Liver (tissue), 9 donors: Measurements from ENCODE around the gene CRACDL. TPM values are rescaled to one million over a fixed set of nuclear protein-coding genes. Genes with fewer than 3 reads are reported as not detected.

Experiments
- DNase-seq: peaks from one replicate; pipeline ENCODE4 v3.0.0-alpha.2; 2017; ENCODE audit warnings: low spot score
- H3K27ac ChIP-seq, 2 donors: one replicate each; pipeline ENCODE4 v1.7.0; 2013; ENCODE audit warnings: inconsistent platforms in 2 of 2, low read length in 2 of 2, control low read depth in 1 of 2, low read depth in 1 of 2, mild to moderate bottlenecking in 1 of 2
- H3K27me3 ChIP-seq, 4 donors: one replicate each; pipeline versions ENCODE4 v1.6.1 to v1.7.0; 2013; ENCODE audit warnings: low read length in 3 of 4, inconsistent platforms in 1 of 4, mild to moderate bottlenecking in 1 of 4, moderate library complexity in 1 of 4; ENCODE audit not compliant: control insufficient read depth in 4 of 4, insufficient read depth in 4 of 4
- H3K36me3 ChIP-seq, 4 donors: one replicate each; pipeline versions ENCODE4 v1.6.1 to v1.7.0; 2013; ENCODE audit warnings: low read length in 3 of 4, mild to moderate bottlenecking in 3 of 4, low read depth in 1 of 4, moderate library complexity in 1 of 4; ENCODE audit not compliant: control insufficient read depth in 4 of 4, insufficient read depth in 3 of 4
- H3K4me1 ChIP-seq, 4 donors: one replicate each; pipeline versions ENCODE4 v1.6.1 to v1.7.0; 2013; ENCODE audit warnings: low read length in 3 of 4, mild to moderate bottlenecking in 3 of 4, moderate library complexity in 1 of 4; ENCODE audit not compliant: control insufficient read depth in 4 of 4, insufficient read depth in 4 of 4
- H3K4me3 ChIP-seq, 3 donors: one replicate each; pipeline versions ENCODE4 v1.6.1 to v1.7.0; 2013; ENCODE audit warnings: low read length in 3 of 3, control low read depth in 1 of 3, low read depth in 1 of 3, mild to moderate bottlenecking in 1 of 3
- H3K9ac ChIP-seq, 2 donors: one replicate each; pipeline ENCODE4 v1.7.0; 2013; ENCODE audit warnings: low read length in 2 of 2, mild to moderate bottlenecking in 2 of 2, moderate library complexity in 2 of 2, control low read depth in 1 of 2, low read depth in 1 of 2
- H3K9me3 ChIP-seq, 4 donors: one replicate each; pipeline versions ENCODE4 v1.6.1 to v1.7.0; 2013; ENCODE audit warnings: low read length in 3 of 4; ENCODE audit not compliant: control insufficient read depth in 4 of 4
- EGR1 ChIP-seq, 2 donors: IDR thresholded peaks; 2 replicates each; pipeline ENCODE4 v1.6.1; 2016 to 2018; ENCODE audit warnings: antibody characterized with exemption in 2 of 2, low read depth in 2 of 2
- FOXA1 ChIP-seq: IDR thresholded peaks from 2 replicates; pipeline ENCODE4 v1.6.1; 2016; ENCODE audit warnings: antibody characterized with exemption
- FOXA2 ChIP-seq: IDR thresholded peaks from 2 replicates; pipeline ENCODE4 v1.6.1; 2016; ENCODE audit warnings: antibody characterized with exemption
- GABPA ChIP-seq, 2 donors: IDR thresholded peaks in 1 of 2; conservative IDR thresholded peaks in 1 of 2; 2 replicates each; pipeline ENCODE4 v1.6.1; 2016; ENCODE audit warnings: antibody characterized with exemption in 2 of 2, mild to moderate bottlenecking in 1 of 2, moderate library complexity in 1 of 2
- HNF4A ChIP-seq, 2 donors: conservative IDR thresholded peaks; 2 replicates each; pipeline ENCODE4 v1.6.1; 2016; ENCODE audit warnings: antibody characterized with exemption in 2 of 2, mild to moderate bottlenecking in 2 of 2
- HNF4G ChIP-seq: IDR thresholded peaks from 2 replicates; pipeline ENCODE4 v1.6.1; 2016; ENCODE audit warnings: antibody characterized with exemption
- JUND ChIP-seq, 2 donors: IDR thresholded peaks; 2 replicates each; pipeline ENCODE4 v1.6.1; 2016; ENCODE audit warnings: antibody characterized with exemption in 2 of 2
- RAD21 ChIP-seq, 2 donors: IDR thresholded peaks; 2 replicates each; pipeline ENCODE4 v1.6.1; 2016; ENCODE audit warnings: antibody characterized with exemption in 2 of 2, mild to moderate bottlenecking in 2 of 2
- RXRA ChIP-seq, 2 donors: IDR thresholded peaks; 2 replicates each; pipeline ENCODE4 v1.6.1; 2017 to 2018; ENCODE audit warnings: antibody characterized with exemption in 2 of 2, mild to moderate bottlenecking in 1 of 2
- SP1 ChIP-seq: IDR thresholded peaks from 2 replicates; pipeline ENCODE4 v1.6.1; 2018; ENCODE audit warnings: antibody characterized with exemption, mild to moderate bottlenecking
- TAF1 ChIP-seq: conservative IDR thresholded peaks from 2 replicates; pipeline ENCODE4 v1.6.1; 2016; ENCODE audit warnings: antibody characterized with exemption, mild to moderate bottlenecking
- YY1 ChIP-seq: IDR thresholded peaks from 2 replicates; pipeline ENCODE4 v1.6.1; 2016; ENCODE audit warnings: antibody characterized with exemption, mild to moderate bottlenecking
- WGBS: extraction: QIAGEN DNeasy Blood & Tissue Kit; methylation state at CpG from one replicate; pipeline ENCODE4 v1.1.7; 2013; 5-methylcytosine and 5-hydroxymethylcytosine counted together
- polyA plus RNA-seq, 2 donors: library from polyadenylated mRNA; stranded (reverse) in 1 of 2; unstranded in 1 of 2; fragments of 200-250 nt in 1 of 2; fragments of >200 nt in 1 of 2; fragmentation: Nextera tagmentation in 1 of 2; extraction: Ambion mirVana in 1 of 2; gene quantifications; one replicate each; pipeline versions ENCODE4 v1.2.1 to v1.2.3, GENCODE V29; 2013 to 2015
- total RNA-seq, 2 donors: library from RNA; depleted of rRNA; stranded (reverse); fragments of >200 nt; gene quantifications; one replicate each; pipeline ENCODE4 v1.2.3, GENCODE V29; 2014
- TF ChIP-seq, protein P1 (sequence below): IDR thresholded peaks from 2 replicates; pipeline ENCODE4 v1.6.1; 2016; ENCODE audit warnings: antibody characterized with exemption
- TF ChIP-seq, protein P2 (sequence below): IDR thresholded peaks from 2 replicates; pipeline ENCODE4 v1.6.1; 2016; ENCODE audit warnings: antibody characterized with exemption, mild to moderate bottlenecking
- TF ChIP-seq, protein P3 (sequence below): fragments of 150-350 bp; IDR thresholded peaks from 2 replicates; pipeline ENCODE4 v1.5.1; 2017; ENCODE audit warnings: improper control_type of control experiment, low read depth, low read length; ENCODE audit not compliant: missing input control
- TF ChIP-seq, protein P4 (sequence below): IDR thresholded peaks from 2 replicates; pipeline ENCODE4 v1.6.1; 2016; ENCODE audit warnings: antibody characterized with exemption
- donor health status: healthy.
- donor health status: healthy.
- donor health status: healthy.
- donor health status: healthy.
- donor health status: healthy.

CRACDL gene
- total and polyA plus RNA-seq, 4 donors, result 0.13 to 0.46 (median 0.29) TPM

DNA sequence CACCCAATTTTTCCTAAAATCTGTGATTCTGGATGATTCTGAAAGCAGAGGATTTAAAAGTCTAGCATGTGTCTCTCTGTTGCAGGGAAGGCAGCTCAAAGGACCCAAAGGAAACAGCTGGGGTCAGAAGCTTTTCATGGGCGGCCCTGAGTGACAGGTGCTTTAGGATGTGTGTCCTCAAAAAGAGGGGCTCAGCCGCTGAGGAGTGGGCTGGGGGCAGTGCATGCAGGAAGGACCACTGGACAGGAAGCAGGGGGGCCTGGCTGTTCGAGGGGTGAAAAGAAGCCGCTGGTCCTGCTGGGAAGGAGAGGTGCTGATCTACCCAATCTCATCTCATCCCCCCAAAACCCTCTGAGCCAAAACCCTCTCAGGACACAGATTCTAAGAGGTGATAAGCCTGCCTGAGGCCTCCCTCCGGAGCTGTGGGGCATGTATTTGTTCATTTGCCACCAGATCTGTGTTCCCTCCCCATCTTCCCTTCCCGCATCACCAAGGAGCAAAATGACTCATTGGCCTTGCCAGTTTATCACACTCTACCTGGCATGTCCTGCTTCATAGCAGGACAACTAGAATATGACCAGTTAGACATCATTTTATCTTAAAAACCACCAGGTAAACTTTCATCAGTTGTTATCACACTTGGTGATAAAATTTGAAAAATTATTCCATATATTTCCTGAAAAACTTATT is 106.3 kb downstream of the CRACDL start:
- Histone ChIP-seq H3K4me3 (no peak overlapping the region), H3K36me3 (no peaks in the 10 kb centered on the region), H3K27ac (no peak overlapping the region), H3K27me3 (no peaks in the 10 kb centered on the region), H3K9me3 (no peaks in the 10 kb centered on the region), H3K9ac (no peak overlapping the region), H3K4me1 (no peaks in the 10 kb centered on the region)
- TF ChIP-seq SP1 (no peak), HNF4A (conservative IDR thresholded peaks at IDR 0.05) (no peak), FOXA1 (no peak), YY1 (no peak), EGR1 (IDR thresholded peaks at IDR 0.05; ENCODE audit: low read depth in 2 of 2) (no peak), TAF1 (no peak), JUND (IDR thresholded peaks at IDR 0.05) (no peak), HNF4G (no peak), RAD21 (IDR thresholded peaks at IDR 0.05) (no peak), GABPA (IDR thresholded peaks at IDR 0.05 in 1 of 2, conservative IDR thresholded peaks at IDR 0.05 in 1 of 2) (no peak), FOXA2 (no peak)
- TF ChIP-seq, protein P1, sequence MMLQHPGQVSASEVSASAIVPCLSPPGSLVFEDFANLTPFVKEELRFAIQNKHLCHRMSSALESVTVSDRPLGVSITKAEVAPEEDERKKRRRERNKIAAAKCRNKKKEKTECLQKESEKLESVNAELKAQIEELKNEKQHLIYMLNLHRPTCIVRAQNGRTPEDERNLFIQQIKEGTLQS, result no peak
- TF ChIP-seq, protein P2, sequence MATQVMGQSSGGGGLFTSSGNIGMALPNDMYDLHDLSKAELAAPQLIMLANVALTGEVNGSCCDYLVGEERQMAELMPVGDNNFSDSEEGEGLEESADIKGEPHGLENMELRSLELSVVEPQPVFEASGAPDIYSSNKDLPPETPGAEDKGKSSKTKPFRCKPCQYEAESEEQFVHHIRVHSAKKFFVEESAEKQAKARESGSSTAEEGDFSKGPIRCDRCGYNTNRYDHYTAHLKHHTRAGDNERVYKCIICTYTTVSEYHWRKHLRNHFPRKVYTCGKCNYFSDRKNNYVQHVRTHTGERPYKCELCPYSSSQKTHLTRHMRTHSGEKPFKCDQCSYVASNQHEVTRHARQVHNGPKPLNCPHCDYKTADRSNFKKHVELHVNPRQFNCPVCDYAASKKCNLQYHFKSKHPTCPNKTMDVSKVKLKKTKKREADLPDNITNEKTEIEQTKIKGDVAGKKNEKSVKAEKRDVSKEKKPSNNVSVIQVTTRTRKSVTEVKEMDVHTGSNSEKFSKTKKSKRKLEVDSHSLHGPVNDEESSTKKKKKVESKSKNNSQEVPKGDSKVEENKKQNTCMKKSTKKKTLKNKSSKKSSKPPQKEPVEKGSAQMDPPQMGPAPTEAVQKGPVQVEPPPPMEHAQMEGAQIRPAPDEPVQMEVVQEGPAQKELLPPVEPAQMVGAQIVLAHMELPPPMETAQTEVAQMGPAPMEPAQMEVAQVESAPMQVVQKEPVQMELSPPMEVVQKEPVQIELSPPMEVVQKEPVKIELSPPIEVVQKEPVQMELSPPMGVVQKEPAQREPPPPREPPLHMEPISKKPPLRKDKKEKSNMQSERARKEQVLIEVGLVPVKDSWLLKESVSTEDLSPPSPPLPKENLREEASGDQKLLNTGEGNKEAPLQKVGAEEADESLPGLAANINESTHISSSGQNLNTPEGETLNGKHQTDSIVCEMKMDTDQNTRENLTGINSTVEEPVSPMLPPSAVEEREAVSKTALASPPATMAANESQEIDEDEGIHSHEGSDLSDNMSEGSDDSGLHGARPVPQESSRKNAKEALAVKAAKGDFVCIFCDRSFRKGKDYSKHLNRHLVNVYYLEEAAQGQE, result no peak
- TF ChIP-seq, protein P3, sequence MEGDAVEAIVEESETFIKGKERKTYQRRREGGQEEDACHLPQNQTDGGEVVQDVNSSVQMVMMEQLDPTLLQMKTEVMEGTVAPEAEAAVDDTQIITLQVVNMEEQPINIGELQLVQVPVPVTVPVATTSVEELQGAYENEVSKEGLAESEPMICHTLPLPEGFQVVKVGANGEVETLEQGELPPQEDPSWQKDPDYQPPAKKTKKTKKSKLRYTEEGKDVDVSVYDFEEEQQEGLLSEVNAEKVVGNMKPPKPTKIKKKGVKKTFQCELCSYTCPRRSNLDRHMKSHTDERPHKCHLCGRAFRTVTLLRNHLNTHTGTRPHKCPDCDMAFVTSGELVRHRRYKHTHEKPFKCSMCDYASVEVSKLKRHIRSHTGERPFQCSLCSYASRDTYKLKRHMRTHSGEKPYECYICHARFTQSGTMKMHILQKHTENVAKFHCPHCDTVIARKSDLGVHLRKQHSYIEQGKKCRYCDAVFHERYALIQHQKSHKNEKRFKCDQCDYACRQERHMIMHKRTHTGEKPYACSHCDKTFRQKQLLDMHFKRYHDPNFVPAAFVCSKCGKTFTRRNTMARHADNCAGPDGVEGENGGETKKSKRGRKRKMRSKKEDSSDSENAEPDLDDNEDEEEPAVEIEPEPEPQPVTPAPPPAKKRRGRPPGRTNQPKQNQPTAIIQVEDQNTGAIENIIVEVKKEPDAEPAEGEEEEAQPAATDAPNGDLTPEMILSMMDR, result no peak
- 86% methylated on average over 6 of the region's 6 CpGs for WGBS
- DNase-seq, result no peak

DNA sequence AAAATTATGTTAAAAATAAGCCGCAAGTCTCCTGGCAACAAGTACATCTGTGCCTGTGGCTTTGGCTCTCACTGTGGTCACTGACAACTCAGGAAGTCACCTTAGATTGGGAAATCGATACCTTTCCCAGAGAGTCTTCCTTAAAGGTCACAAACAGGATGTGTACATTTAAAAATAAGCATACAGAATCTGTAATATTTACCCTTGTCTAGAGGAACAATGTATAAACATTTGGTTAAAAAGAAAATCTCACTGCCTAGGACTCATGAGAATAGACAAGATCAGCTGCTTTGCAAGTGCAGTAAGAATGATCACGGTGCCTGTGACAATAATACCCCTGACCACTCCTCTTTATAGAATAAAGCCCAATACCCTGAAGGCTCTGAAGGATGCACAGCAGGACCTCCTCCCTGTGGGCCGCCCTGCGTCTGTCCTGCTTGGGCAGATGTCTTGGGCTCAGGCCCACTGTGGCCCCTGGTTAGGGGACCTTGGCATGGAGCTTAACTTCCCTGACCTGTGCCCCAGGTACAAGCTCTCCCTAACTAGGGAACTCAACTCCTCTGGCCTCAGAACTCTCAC is 107.1 kb downstream of the CRACDL start:
- no peak for TF ChIP-seq GABPA (IDR thresholded peaks at IDR 0.05 in 1 of 2, conservative IDR thresholded peaks at IDR 0.05 in 1 of 2)
- TF ChIP-seq FOXA1, result no peak
- TF ChIP-seq SP1, result no peak
- TF ChIP-seq YY1, result no peak
- TF ChIP-seq RXRA (IDR thresholded peaks at IDR 0.05), result no peak
- TF ChIP-seq, protein P4, sequence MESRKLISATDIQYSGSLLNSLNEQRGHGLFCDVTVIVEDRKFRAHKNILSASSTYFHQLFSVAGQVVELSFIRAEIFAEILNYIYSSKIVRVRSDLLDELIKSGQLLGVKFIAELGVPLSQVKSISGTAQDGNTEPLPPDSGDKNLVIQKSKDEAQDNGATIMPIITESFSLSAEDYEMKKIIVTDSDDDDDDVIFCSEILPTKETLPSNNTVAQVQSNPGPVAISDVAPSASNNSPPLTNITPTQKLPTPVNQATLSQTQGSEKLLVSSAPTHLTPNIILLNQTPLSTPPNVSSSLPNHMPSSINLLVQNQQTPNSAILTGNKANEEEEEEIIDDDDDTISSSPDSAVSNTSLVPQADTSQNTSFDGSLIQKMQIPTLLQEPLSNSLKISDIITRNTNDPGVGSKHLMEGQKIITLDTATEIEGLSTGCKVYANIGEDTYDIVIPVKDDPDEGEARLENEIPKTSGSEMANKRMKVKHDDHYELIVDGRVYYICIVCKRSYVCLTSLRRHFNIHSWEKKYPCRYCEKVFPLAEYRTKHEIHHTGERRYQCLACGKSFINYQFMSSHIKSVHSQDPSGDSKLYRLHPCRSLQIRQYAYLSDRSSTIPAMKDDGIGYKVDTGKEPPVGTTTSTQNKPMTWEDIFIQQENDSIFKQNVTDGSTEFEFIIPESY, result no peak
- TF ChIP-seq, protein P2, result no peak
- no peak for TF ChIP-seq JUND (IDR thresholded peaks at IDR 0.05)
- Histone ChIP-seq H3K4me1 (no peaks in the 10 kb centered on the region), H3K9me3 (no peaks in the 10 kb centered on the region), H3K27ac (no peak overlapping the region), H3K27me3 (no peaks in the 10 kb centered on the region), H3K9ac (no peak overlapping the region), H3K4me3 (no peak overlapping the region), H3K36me3 (no peaks in the 10 kb centered on the region)
- no peak for DNase-seq
- 66% methylated on average over 5 of the region's 5 CpGs for WGBS
